Endodermal cell (in vitro differentiated cells): ENCODE data around the gene PAN3. TPM values are rescaled to one million over a fixed set of nuclear protein-coding genes. Genes with fewer than 3 reads are reported as not detected.

Experiments used
- DNase-seq: peaks from one replicate; pipeline ENCODE4 v3.0.0-alpha.2; 2017
- H3K27ac ChIP-seq: 2 replicates; pipeline ENCODE4 v1.5.1; 2013; ENCODE audit warnings: mild to moderate bottlenecking, low read depth, low read length, moderate library complexity
- H3K27me3 ChIP-seq: 2 replicates; pipeline ENCODE4 v1.6.1; 2013; ENCODE audit warnings: mild to moderate bottlenecking, low read length, moderate library complexity; ENCODE audit not compliant: insufficient read depth, control insufficient read depth, poor library complexity, severe bottlenecking
- H3K36me3 ChIP-seq: 2 replicates; pipeline ENCODE4 v1.7.0; 2013; ENCODE audit warnings: mild to moderate bottlenecking, low read length, moderate library complexity; ENCODE audit not compliant: control insufficient read depth, insufficient read depth
- H3K4me1 ChIP-seq: one replicate; pipeline ENCODE4 v1.7.0; 2013; ENCODE audit warnings: low read length; ENCODE audit not compliant: control insufficient read depth, insufficient read depth
- H3K4me3 ChIP-seq: 2 replicates; pipeline ENCODE4 v1.5.1; 2013; ENCODE audit warnings: mild to moderate bottlenecking, low read length, moderate library complexity
- H3K9ac ChIP-seq: 2 replicates; pipeline ENCODE4 v1.6.1; 2013; ENCODE audit warnings: mild to moderate bottlenecking, low read length, moderate library complexity; ENCODE audit not compliant: poor library complexity, severe bottlenecking; ENCODE audit errors: extremely low read depth
- H3K9me3 ChIP-seq: 2 replicates; pipeline ENCODE4 v1.6.1; 2013; ENCODE audit warnings: mild to moderate bottlenecking, low read length, moderate library complexity; ENCODE audit not compliant: control insufficient read depth
- H3K27ac Mint-ChIP-seq: 2 replicates; pipeline ENCODE4 v1.8.0; 2020; ENCODE audit warnings: mixed read lengths
- H3K27me3 Mint-ChIP-seq: 2 replicates; pipeline ENCODE4 v1.8.0; 2021; ENCODE audit warnings: mild to moderate bottlenecking, mixed read lengths; ENCODE audit not compliant: insufficient read depth
- H3K36me3 Mint-ChIP-seq: 2 replicates; pipeline ENCODE4 v1.8.0; 2020; ENCODE audit warnings: low read depth, mixed read lengths
- H3K4me1 Mint-ChIP-seq: 2 replicates; pipeline ENCODE4 v1.8.0; 2020; ENCODE audit warnings: mixed read lengths
- H3K4me3 Mint-ChIP-seq: 2 replicates; pipeline ENCODE4 v1.8.0; 2020; ENCODE audit warnings: mild to moderate bottlenecking, moderate library complexity, mixed read lengths
- H3K9me3 Mint-ChIP-seq: 2 replicates; pipeline ENCODE4 v1.8.0; 2020; ENCODE audit warnings: mild to moderate bottlenecking, mixed read lengths
- CTCF ChIP-seq: fragments of 200-600 bp; sonication (generic); conservative IDR thresholded peaks from 2 replicates; pipeline ENCODE4 v1.5.0; 2021; ENCODE audit warnings: antibody characterized with exemption, mild to moderate bottlenecking
- WGBS, 2 experiments: methylation state at CpG; one replicate each; pipeline versions ENCODE4 v1.1.5 to v1.1.7; 2013; ENCODE audit warnings: missing lambda C conversion rate in 2 of 2, mixed read lengths in 1 of 2; ENCODE audit not compliant: insufficient coverage in 1 of 2, insufficient read length in 1 of 2; 5-methylcytosine and 5-hydroxymethylcytosine counted together
- total RNA-seq, 2 donors: library from RNA; stranded (reverse); fragmentation: NEBNext Ultra II Directional in 1 of 2; extraction: Animal tissue kit (Norgen Biotek cat#: 25700) in 1 of 2; gene quantifications; 2 replicates in 1 of 2; 3 replicates in 1 of 2; pipeline ENCODE4 v1.2.1, GENCODE V29; 2021

The PAN3 gene
- total RNA-seq, 2 donors from 2014 or later, result 73.5 to 73.8 TPM

- WGBS, 2 experiments, result 92% methylated on average over 3 of the region's 4 CpGs; no CpG with 5 or more reads in 1 of the 2 experiments
These were observed 119.0 kb downstream of the PAN3 start for GRCh38 chr13:28257305-28257704.

GRCh38 chr13:28258417-28258816 lies 120.1 kb downstream of the PAN3 start:
- H3K27ac Mint-ChIP-seq, result no peak overlapping the region

More at GRCh38 chr13:28257305-28257704, 119.0 kb downstream of the PAN3 start:
- no peak for TF ChIP-seq CTCF
- Mint-ChIP-seq H3K4me1 (peaks cover 3% of the 10 kb centered on the region), H3K27me3 (no peaks in the 10 kb centered on the region), H3K4me3 (no peak overlapping the region), H3K36me3 (peaks cover 55% of the 10 kb centered on the region), H3K27ac (no peak overlapping the region), H3K9me3 (no peaks in the 10 kb centered on the region)
- Histone ChIP-seq H3K36me3 (peaks cover 81% of the 10 kb centered on the region), H3K9me3 (no peaks in the 10 kb centered on the region), H3K27me3 (no peaks in the 10 kb centered on the region), H3K4me1 (no peaks in the 10 kb centered on the region), H3K27ac (no peak overlapping the region), H3K9ac (no peak overlapping the region), H3K4me3 (no peak overlapping the region)
- DNase-seq, result no peak

GRCh38 chr13:28267497-28267896 lies 129.2 kb downstream of the PAN3 start:
- H3K27ac Mint-ChIP-seq, result no peak overlapping the region
- H3K9ac ChIP-seq, result no peak overlapping the region
- peaks cover 72% of the 10 kb centered on the region for H3K36me3 Mint-ChIP-seq
- TF ChIP-seq CTCF, result no peak
- no peaks in the 10 kb centered on the region for H3K4me1 ChIP-seq
- DNase-seq, result no peak
- H3K4me3 Mint-ChIP-seq, result no peak overlapping the region
- H3K9me3 Mint-ChIP-seq, result no peaks in the 10 kb centered on the region
- H3K27ac ChIP-seq, result no peak overlapping the region
- peaks cover 88% of the 10 kb centered on the region for H3K36me3 ChIP-seq
- no peak overlapping the region for H3K4me3 ChIP-seq
- no peaks in the 10 kb centered on the region for H3K27me3 ChIP-seq
- H3K4me1 Mint-ChIP-seq, result no peaks in the 10 kb centered on the region
- H3K9me3 ChIP-seq, result peaks cover 2% of the 10 kb centered on the region
- no peaks in the 10 kb centered on the region for H3K27me3 Mint-ChIP-seq
- WGBS, 2 experiments, result 82 to 93% methylated on average over 2 of the region's 4 CpGs

More at GRCh38 chr13:28258417-28258816, 120.1 kb downstream of the PAN3 start:
- H3K4me1 Mint-ChIP-seq, result peaks cover 3% of the 10 kb centered on the region
- peaks cover 64% of the 10 kb centered on the region for H3K36me3 Mint-ChIP-seq
- no peaks in the 10 kb centered on the region for H3K27me3 Mint-ChIP-seq
- Histone ChIP-seq H3K4me3 (no peak overlapping the region), H3K27ac (no peak overlapping the region), H3K9me3 (peaks cover 3% of the 10 kb centered on the region), H3K27me3 (no peaks in the 10 kb centered on the region), H3K4me1 (no peaks in the 10 kb centered on the region), H3K9ac (no peak overlapping the region), H3K36me3 (peaks cover 86% of the 10 kb centered on the region)
- no peak for TF ChIP-seq CTCF
- WGBS, 2 experiments, result 92 to 100% methylated on average over 1 to 2 of the region's 3 CpGs
- H3K4me3 Mint-ChIP-seq, result no peak overlapping the region
- no peak for DNase-seq
- H3K9me3 Mint-ChIP-seq, result no peaks in the 10 kb centered on the region
